PC-9 (cell line): Measurements from ENCODE around the gene PSMD6. TPM values are rescaled to one million over a fixed set of nuclear protein-coding genes. Genes with fewer than 3 reads are reported as not detected.

ENCODE experiments used
- BruUV-seq: library from RNA; stranded (reverse); fragments of 400-500 nt; replicated peaks from 2 replicates; lab custom pipeline; 2021; lab: Mats Ljungman, UMichigan
- CTCF ChIA-PET: fragments of 300-600 bp; sonication (Branson Sonifier 250); formaldehyde crosslinking; loops from one replicate; lab custom pipeline; 2022; ENCODE audit warnings: antibody characterized with exemption; lab: Charles Lee
- POLR2A ChIA-PET: fragments of 300-600 bp; sonication (Branson Sonifier 250); formaldehyde crosslinking; loops from one replicate; lab custom pipeline; 2022; ENCODE audit warnings: antibody characterized with exemption; ENCODE audit not compliant: unreplicated experiment; lab: Charles Lee
- DNase-seq, 2 experiments: peaks; one replicate each; pipeline versions ENCODE4 v3.0.0 to v3.0.0-alpha.2; 2015 to 2022; ENCODE audit warnings: mixed read lengths in 1 of 2
- H2AFZ ChIP-seq: fragments of 200-600 bp; sonication (generic); 2 replicates; pipeline ENCODE4 v1.8.1; 2017; ENCODE audit warnings: antibody characterized with exemption
- H3F3A ChIP-seq: fragments of 200-600 bp; sonication (generic); 2 replicates; pipeline ENCODE4 v1.8.1; 2017; ENCODE audit warnings: antibody characterized with exemption, mild to moderate bottlenecking, low read depth; ENCODE audit not compliant: insufficient read depth
- H3K27ac ChIP-seq: fragments of 200-600 bp; sonication (generic); 2 replicates; pipeline ENCODE4 v1.6.1; 2016; ENCODE audit warnings: mixed run types
- H3K27me3 ChIP-seq: fragments of 200-600 bp; sonication (generic); 2 replicates; pipeline ENCODE4 v1.6.1; 2016; ENCODE audit warnings: low read depth, mixed run types; ENCODE audit not compliant: insufficient read depth
- H3K36me3 ChIP-seq: fragments of 200-600 bp; sonication (generic); 2 replicates; pipeline ENCODE4 v1.6.1; 2016; ENCODE audit warnings: low read depth, mixed run types
- H3K4me1 ChIP-seq: fragments of 200-600 bp; sonication (generic); replicated peaks from 2 replicates; pipeline ENCODE4 v1.6.1; 2016; ENCODE audit warnings: mixed run types; ENCODE audit not compliant: insufficient read depth
- H3K4me2 ChIP-seq: fragments of 200-600 bp; sonication (generic); 2 replicates; pipeline ENCODE4 v1.6.1; 2017; ENCODE audit warnings: mixed run types
- H3K4me3 ChIP-seq: fragments of 200-600 bp; sonication (generic); 2 replicates; pipeline ENCODE4 v1.6.1; 2016; ENCODE audit warnings: mixed run types
- H3K79me2 ChIP-seq: fragments of 200-600 bp; sonication (generic); 2 replicates; pipeline ENCODE4 v1.6.1; 2017; ENCODE audit warnings: low read depth, mixed run types
- H3K9me2 ChIP-seq: fragments of 200-600 bp; sonication (generic); 2 replicates; pipeline ENCODE4 v1.8.1; 2017; ENCODE audit warnings: mild to moderate bottlenecking; ENCODE audit not compliant: insufficient read depth
- H3K9me3 ChIP-seq: fragments of 200-600 bp; sonication (generic); 2 replicates; pipeline ENCODE4 v1.8.1; 2016; ENCODE audit warnings: low read depth; ENCODE audit not compliant: insufficient read depth
- H4K20me1 ChIP-seq: fragments of 200-600 bp; sonication (generic); 2 replicates; pipeline ENCODE4 v1.8.1; 2017; ENCODE audit not compliant: insufficient read depth
- CTCF ChIP-seq: fragments of 200-600 bp; sonication (generic); conservative IDR thresholded peaks from 2 replicates; pipeline ENCODE4 v1.6.1; 2017; ENCODE audit warnings: mixed run types, antibody characterized with exemption, mild to moderate bottlenecking, moderate library complexity
- EZH2 ChIP-seq: fragments of 200-600 bp; sonication (generic); IDR thresholded peaks from 2 replicates; pipeline ENCODE4 v1.8.0; 2017; ENCODE audit warnings: antibody characterized with exemption, low read depth
- intact Hi-C: fragments of 100-400 bp; cut with micrococcal nuclease; formaldehyde crosslinking; loops from one replicate; pipeline ENCODE4 v1.10.0; 2022; ENCODE audit not compliant: unreplicated experiment
- total RNA-seq: library from RNA; stranded (reverse); gene quantifications from 2 replicates; pipeline ENCODE4 v1.2.3, GENCODE V29; 2021

PSMD6 gene
- total RNA-seq, 1 experiment from 2014 or later = 68.8 TPM

DNA sequence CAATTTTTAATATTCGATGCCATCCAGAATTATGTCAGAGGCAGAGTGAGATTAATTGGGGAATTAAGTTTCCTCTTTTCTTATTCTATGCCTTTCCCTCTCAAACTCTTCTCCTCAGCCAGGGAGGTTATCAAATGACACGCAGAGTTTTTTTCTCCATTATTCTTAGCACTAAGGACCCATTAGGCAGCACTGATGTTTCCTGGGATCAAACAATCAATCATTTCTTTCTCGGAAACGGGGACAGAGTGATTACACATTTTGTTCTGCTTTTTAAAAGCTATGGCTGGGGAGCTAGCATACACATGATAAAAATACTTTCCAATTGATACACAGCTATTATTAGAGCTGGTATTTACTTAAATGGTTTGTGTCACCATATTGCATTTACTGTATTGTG lies 35.3 kb upstream of the PSMD6 start:
- no peaks in the 10 kb centered on the region for H3K79me2 ChIP-seq
- H4K20me1 ChIP-seq = no peaks in the 10 kb centered on the region
- H3K27me3 ChIP-seq = no peaks in the 10 kb centered on the region
- no peak overlapping the region for H3K4me3 ChIP-seq
- TF ChIP-seq EZH2 (no peak), CTCF (no peak)
- intact Hi-C loops = no loop called here
- no peak for DNase-seq
- POLR2A ChIA-PET = interaction anchor here (0.7 kb wide), 1 partner anchor 186 kb away, joined by 9 read pairs; no protein-coding TSS in a partner anchor
- H3K4me2 ChIP-seq = no peak overlapping the region
- no peak overlapping the region for H3K27ac ChIP-seq
- no peaks in the 10 kb centered on the region for H3K9me3 ChIP-seq
- H2AFZ ChIP-seq = no peak overlapping the region
- 0 out of 2 replicates have a peak, but pooled peaks cover 4% of the 10 kb centered on the region for H3K4me1 ChIP-seq
- BruUV-seq = no TSS peak
- no peaks in the 10 kb centered on the region for H3K36me3 ChIP-seq
- no peaks in the 10 kb centered on the region for H3F3A ChIP-seq
- CTCF ChIA-PET = no interaction called here
- no peaks in the 10 kb centered on the region for H3K9me2 ChIP-seq

DNA sequence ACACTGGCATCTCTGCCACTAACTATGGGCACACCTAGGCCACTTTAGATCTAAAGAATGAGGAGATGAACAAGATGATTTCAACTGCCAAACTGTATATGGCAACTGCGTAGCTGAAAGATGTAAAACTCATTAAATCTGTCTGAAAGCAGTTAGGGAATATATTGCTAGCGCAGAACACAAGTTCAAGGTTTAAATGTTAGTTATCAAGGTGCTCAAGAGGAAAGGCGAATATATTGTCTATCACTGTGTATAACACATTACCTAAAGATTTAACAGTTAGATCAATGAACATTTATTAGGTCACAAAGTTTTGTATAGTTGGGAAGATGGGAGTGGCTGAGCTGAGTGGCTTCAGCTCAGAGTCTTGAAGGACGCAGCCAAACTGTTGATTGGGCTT lies 33.9 kb upstream of the PSMD6 start:
- H3K9me2 ChIP-seq = no peaks in the 10 kb centered on the region
- intact Hi-C loops = no loop called here
- POLR2A ChIA-PET = no interaction called here
- no peaks in the 10 kb centered on the region for H3K36me3 ChIP-seq
- H2AFZ ChIP-seq = no peak overlapping the region
- H3K4me3 ChIP-seq = no peak overlapping the region
- 0 out of 2 replicates have a peak, but pooled peaks cover 4% of the 10 kb centered on the region for H3K4me1 ChIP-seq
- H3F3A ChIP-seq = no peaks in the 10 kb centered on the region
- no peaks in the 10 kb centered on the region for H3K27me3 ChIP-seq
- H3K4me2 ChIP-seq = no peak overlapping the region
- no peaks in the 10 kb centered on the region for H3K9me3 ChIP-seq
- CTCF ChIA-PET = no interaction called here
- no TSS peak for BruUV-seq
- H3K79me2 ChIP-seq = no peaks in the 10 kb centered on the region
- H3K27ac ChIP-seq = no peak overlapping the region
- H4K20me1 ChIP-seq = no peaks in the 10 kb centered on the region
- DNase-seq = no peak
- TF ChIP-seq EZH2 (no peak), CTCF (no peak)

DNA sequence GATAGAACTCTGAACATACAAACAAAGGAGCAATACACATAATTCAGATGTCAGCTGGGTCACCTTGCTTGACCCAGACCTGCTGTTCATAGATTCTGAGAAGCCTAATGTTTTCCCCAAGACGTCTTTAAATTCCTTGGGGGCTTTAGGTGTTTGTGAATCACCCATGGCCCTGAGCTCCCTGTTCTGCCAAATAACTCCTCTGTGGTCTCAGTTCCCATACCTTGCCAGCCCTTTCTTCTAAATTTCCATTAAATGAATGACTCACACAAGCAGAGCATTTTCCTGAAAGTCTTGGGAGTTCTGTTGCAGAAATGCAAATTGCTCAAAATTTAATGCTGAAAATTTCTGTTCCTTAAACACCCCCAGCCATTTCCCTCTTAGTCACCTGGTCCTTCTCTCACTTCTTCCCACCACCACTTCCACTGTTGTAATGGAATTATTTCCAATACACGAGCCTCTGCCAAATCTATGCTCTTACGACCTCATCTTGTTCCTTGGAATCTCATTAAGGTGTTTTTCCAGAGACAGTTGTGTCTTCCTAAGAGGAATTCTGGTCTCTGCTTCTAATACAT lies 33.4 kb upstream of the PSMD6 start:
- no peaks in the 10 kb centered on the region for H3K79me2 ChIP-seq
- CTCF ChIA-PET = no interaction called here
- no peak for DNase-seq
- intact Hi-C loops = no loop called here
- H3K4me2 ChIP-seq = no peak overlapping the region
- no peaks in the 10 kb centered on the region for H3F3A ChIP-seq
- H3K4me1 ChIP-seq = 0 out of 2 replicates have a peak, but pooled peaks cover 4% of the 10 kb centered on the region
- no TSS peak for BruUV-seq
- H3K36me3 ChIP-seq = no peaks in the 10 kb centered on the region
- no peaks in the 10 kb centered on the region for H3K9me3 ChIP-seq
- no peak overlapping the region for H2AFZ ChIP-seq
- no peaks in the 10 kb centered on the region for H3K27me3 ChIP-seq
- H3K9me2 ChIP-seq = no peaks in the 10 kb centered on the region
- POLR2A ChIA-PET = no interaction called here
- no peak for TF ChIP-seq CTCF
- TF ChIP-seq EZH2 = no peak
- H3K4me3 ChIP-seq = no peak overlapping the region
- H4K20me1 ChIP-seq = no peaks in the 10 kb centered on the region
- H3K27ac ChIP-seq = no peak overlapping the region
